Measurements from ENCODE around the gene CUX1.
A peak's percentile ranks its signal among the peaks of the same experiment; 100 is the strongest.

CUX1 gene

GRCh38 chr7:101869026-101869900 lies 51.8 kb downstream of the CUX1 start:
- peaks cover 25% of the 10 kb centered on the region for H3K36me3 Mint-ChIP-seq (ENCODE audit: low read depth)
- no peak overlapping the region for H3K4me3 Mint-ChIP-seq
- no peaks in the 10 kb centered on the region for H3K9me3 Mint-ChIP-seq
- peak overlapping the region; percentile 8 for H3K27ac Mint-ChIP-seq
- no peaks in the 10 kb centered on the region for H3K27me3 Mint-ChIP-seq
- intact Hi-C loops (cut with micrococcal nuclease): no loop called here
- peaks cover 34% of the 10 kb centered on the region for H3K4me1 Mint-ChIP-seq (ENCODE audit: low read depth)

DNA sequence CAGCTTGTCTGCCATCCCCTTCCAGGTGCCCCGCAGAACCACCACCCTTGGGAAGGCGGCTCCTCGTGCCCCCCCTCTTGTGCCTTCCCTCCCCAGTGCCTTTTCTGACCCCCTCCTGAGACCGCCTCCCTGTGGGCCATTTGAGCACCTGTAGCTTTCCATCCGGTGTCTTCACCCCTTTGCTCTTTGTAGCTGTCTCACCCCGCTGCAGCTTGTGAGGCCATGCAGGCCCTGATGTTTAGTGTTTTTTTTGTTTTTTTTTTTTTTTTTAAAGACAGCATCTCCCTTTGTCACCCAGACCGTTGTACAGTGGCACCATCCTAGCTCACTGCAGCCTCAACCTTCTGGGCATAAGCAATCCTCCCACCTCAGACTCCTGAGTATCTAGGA lies 52.5 kb downstream of the CUX1 start:
- H3K27me3 Mint-ChIP-seq: no peaks in the 10 kb centered on the region
- intact Hi-C loops (cut with micrococcal nuclease): no loop called here
- H3K9me3 Mint-ChIP-seq: no peaks in the 10 kb centered on the region
- peaks cover 34% of the 10 kb centered on the region for H3K4me1 Mint-ChIP-seq (ENCODE audit: low read depth)
- H3K36me3 Mint-ChIP-seq (ENCODE audit: low read depth): peaks cover 31% of the 10 kb centered on the region
- H3K27ac Mint-ChIP-seq: no peak overlapping the region
- no peak overlapping the region for H3K4me3 Mint-ChIP-seq

DNA sequence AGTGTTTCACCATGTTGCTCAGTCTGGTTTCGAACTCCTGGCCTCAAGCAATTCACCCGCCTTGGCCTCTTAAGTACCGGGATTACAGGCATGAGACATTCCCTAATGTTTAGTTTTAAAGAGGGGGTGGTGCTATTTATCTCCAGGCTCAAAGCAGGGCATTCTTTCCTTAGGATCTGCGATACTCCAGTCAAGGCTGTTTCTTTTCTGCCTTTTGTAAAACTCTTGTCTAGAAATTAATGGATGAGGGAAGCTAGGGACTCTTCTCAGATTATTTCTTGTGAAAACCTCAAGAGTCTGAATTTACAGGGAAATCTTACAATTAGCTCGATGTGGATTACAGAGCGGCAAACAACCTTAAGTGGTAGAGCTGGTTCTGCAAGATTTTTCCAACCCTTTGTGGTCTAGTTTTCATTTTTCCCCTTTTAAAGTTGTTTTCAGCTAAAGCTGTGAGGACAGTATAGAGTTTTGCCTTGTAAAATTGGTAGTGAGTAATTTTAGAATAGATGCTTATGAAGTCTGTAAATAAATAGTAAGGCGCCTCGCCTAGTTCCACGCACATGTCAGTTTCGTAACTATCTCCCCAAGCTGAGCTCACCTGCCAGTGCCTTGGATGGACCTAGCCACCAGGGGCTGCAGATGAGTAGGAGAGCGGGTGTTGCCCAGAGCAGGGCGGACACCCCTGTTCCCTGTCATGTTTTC lies 53.1 kb downstream of the CUX1 start:
- Mint-ChIP-seq H3K27me3 (no peaks in the 10 kb centered on the region), H3K4me1 (ENCODE audit: low read depth) (peaks cover 34% of the 10 kb centered on the region)
- intact Hi-C loops (cut with micrococcal nuclease): no loop called here

GRCh38 chr7:101871351-101871750 lies 53.9 kb downstream of the CUX1 start:
- intact Hi-C loops (cut with micrococcal nuclease): no loop called here
- Mint-ChIP-seq H3K27me3 (no peaks in the 10 kb centered on the region), H3K4me3 (no peak overlapping the region), H3K4me1 (ENCODE audit: low read depth) (peaks cover 34% of the 10 kb centered on the region), H3K9me3 (no peaks in the 10 kb centered on the region), H3K27ac (no peak overlapping the region), H3K36me3 (ENCODE audit: low read depth) (peaks cover 23% of the 10 kb centered on the region)

More for the DNA sequence above, 53.1 kb downstream of the CUX1 start:
- H3K4me3 Mint-ChIP-seq: no peak overlapping the region
- no peak overlapping the region for H3K27ac Mint-ChIP-seq
- peaks cover 27% of the 10 kb centered on the region for H3K36me3 Mint-ChIP-seq (ENCODE audit: low read depth)
- no peaks in the 10 kb centered on the region for H3K9me3 Mint-ChIP-seq

DNA sequence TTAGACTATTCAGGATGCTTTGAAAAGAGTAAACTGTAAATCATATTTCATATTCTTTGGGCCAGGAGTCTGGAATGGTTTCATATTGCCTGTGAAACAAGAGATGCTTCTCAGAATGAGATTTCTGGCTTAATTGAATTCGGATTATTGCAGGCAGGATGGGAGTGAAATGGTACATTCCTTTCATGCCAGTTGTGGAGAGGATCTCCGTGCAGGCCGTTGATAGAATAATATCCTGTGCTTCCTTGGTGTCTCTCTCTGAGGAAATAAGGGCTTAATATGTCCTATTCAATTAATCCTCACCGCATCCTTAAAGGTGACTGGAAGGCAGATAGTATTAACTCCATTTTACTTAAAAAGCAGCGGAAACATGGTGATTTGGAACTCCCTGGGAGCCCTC lies 56.6 kb downstream of the CUX1 start:
- Mint-ChIP-seq H3K27me3 (no peaks in the 10 kb centered on the region), H3K4me1 (ENCODE audit: low read depth) (peaks cover 33% of the 10 kb centered on the region), H3K27ac (no peak overlapping the region), H3K36me3 (ENCODE audit: low read depth) (peaks cover 9% of the 10 kb centered on the region), H3K9me3 (no peaks in the 10 kb centered on the region), H3K4me3 (no peak overlapping the region)
- intact Hi-C loops (cut with micrococcal nuclease): no loop called here

DNA sequence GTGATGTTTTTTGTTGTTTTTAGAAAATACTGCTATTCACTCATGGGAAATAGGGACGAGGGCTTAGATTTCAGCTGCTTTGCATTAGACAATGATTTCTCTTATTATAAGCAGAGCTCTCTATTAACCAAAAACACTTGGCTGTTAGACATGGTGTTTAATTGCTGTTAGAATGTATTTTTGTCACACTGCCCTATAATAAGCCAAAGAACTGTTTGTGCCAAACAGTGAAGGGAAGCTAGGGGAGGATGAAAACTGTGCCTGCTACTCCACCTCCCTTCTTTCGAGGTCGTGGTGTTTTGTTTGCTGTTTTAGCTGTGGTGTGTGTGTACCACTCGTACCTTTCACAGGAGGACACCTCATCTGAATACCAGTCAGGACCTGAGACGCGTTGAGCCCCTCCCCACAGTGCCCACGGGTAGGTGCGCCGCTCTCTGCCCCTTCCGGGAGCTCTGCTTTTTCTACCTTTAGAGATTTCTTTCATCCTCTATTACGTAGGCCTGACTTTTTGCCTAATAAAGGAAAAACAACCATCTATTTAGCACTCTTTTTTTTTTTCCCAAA lies 57.9 kb downstream of the CUX1 start:
- H3K9me3 Mint-ChIP-seq: no peaks in the 10 kb centered on the region
- no peak overlapping the region for H3K4me3 Mint-ChIP-seq
- H3K27ac Mint-ChIP-seq: no peak overlapping the region
- peaks cover 33% of the 10 kb centered on the region for H3K4me1 Mint-ChIP-seq (ENCODE audit: low read depth)
- H3K36me3 Mint-ChIP-seq (ENCODE audit: low read depth): peaks cover 7% of the 10 kb centered on the region
- no peaks in the 10 kb centered on the region for H3K27me3 Mint-ChIP-seq
- intact Hi-C loops (cut with micrococcal nuclease): no loop called here

DNA sequence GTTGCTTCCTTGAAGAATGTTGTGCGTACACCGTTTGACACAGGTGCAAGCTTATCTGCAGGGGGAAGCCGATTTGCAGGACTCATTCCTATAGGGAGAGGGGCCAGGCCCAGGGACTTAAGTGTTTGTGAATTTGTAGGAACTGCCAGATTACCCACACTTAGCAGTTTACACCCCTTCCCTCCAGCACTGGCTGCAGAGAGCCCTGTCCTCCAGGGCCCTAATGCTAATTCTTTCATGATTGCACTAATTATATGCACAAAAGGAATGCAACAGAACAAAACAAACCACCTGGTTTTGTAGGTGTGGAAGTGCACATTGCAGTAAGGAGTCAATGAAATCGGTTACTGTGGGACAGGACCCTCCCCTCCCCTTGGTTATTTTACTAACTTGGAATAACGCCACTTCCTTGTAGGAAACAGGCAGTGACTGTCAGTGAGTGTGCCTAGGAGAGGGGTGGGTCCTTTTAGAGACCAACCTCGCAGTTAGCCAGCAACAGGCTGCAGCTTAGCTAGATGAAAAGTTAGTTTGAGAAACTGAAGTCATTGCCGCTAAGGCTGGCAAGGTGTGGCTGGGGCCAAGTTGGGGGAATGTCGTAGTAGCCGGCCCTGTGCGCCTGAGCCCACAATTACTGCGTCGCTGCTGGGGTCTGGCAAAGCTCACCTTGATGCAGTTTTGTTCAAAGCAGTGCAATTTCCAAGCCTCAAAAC lies 60.6 kb downstream of the CUX1 start:
- H3K36me3 Mint-ChIP-seq (ENCODE audit: low read depth): peaks cover 7% of the 10 kb centered on the region
- intact Hi-C loops (cut with micrococcal nuclease): no loop called here

GRCh38 chr7:101878938-101879337 lies 61.5 kb downstream of the CUX1 start:
- Mint-ChIP-seq H3K4me1 (ENCODE audit: low read depth) (peaks cover 48% of the 10 kb centered on the region), H3K27me3 (no peaks in the 10 kb centered on the region)

More for the DNA sequence above, 60.6 kb downstream of the CUX1 start:
- Mint-ChIP-seq H3K4me3 (no peak overlapping the region), H3K27me3 (no peaks in the 10 kb centered on the region), H3K4me1 (ENCODE audit: low read depth) (peaks cover 48% of the 10 kb centered on the region), H3K9me3 (no peaks in the 10 kb centered on the region), H3K27ac (no peak overlapping the region)

GRCh38 chr7:101879565-101879964 lies 62.1 kb downstream of the CUX1 start:
- no peaks in the 10 kb centered on the region for H3K9me3 Mint-ChIP-seq
- H3K27ac Mint-ChIP-seq: no peak overlapping the region
- no peak overlapping the region for H3K4me3 Mint-ChIP-seq
- intact Hi-C loops (cut with micrococcal nuclease): no loop called here
- H3K27me3 Mint-ChIP-seq: no peaks in the 10 kb centered on the region
- peaks cover 54% of the 10 kb centered on the region for H3K4me1 Mint-ChIP-seq (ENCODE audit: low read depth)
- peaks cover 4% of the 10 kb centered on the region for H3K36me3 Mint-ChIP-seq (ENCODE audit: low read depth)

More at GRCh38 chr7:101878938-101879337, 61.5 kb downstream of the CUX1 start:
- H3K27ac Mint-ChIP-seq: no peak overlapping the region
- no peak overlapping the region for H3K4me3 Mint-ChIP-seq
- peaks cover 7% of the 10 kb centered on the region for H3K36me3 Mint-ChIP-seq (ENCODE audit: low read depth)
- H3K9me3 Mint-ChIP-seq: no peaks in the 10 kb centered on the region
- intact Hi-C loops (cut with micrococcal nuclease): no loop called here

DNA sequence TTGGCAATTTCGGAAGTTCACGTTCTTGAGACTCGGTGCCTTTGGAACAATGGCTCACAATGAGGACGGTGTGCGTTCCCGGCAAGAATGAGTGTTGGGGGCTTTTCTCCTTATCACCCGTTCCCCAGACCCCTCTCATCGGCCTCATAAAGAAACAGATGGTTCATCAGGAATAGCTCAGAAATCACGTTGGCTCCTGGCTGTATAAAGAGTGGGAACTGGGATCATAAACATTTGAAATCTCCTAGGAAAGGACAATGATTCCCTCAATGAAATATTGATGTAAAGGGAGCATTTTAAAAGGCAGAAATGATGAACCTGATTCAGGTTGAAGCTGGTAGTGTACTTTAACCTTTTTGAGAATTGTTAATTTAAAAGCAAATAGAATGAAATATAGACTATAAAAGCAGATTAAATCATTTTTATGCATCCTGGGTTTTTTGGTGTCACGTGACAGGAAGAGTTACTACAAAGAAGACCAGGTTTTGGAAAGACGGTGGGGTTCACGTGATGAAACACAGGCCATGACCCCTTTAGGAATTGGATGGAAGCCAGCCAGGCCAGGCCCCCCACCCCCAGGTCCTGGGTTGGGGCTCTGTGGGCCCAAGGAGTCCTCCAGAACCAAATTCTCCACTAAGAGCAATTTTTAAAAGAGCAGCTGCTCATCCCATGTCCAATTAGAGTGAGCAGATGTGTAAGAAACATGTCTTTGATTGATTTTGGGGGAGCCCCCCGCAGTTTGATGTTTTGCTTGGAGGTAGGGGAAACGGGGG lies 63.0 kb downstream of the CUX1 start:
- intact Hi-C loops (cut with micrococcal nuclease): no loop called here
- Mint-ChIP-seq H3K9me3 (no peaks in the 10 kb centered on the region), H3K27me3 (no peaks in the 10 kb centered on the region), H3K4me3 (no peak overlapping the region), H3K36me3 (ENCODE audit: low read depth) (no peaks in the 10 kb centered on the region), H3K27ac (no peak overlapping the region), H3K4me1 (ENCODE audit: low read depth) (peaks cover 63% of the 10 kb centered on the region)

GRCh38 chr7:101882005-101882421 lies 64.6 kb downstream of the CUX1 start:
- H3K27ac Mint-ChIP-seq: peak overlapping the region; percentile 70
- no peaks in the 10 kb centered on the region for H3K27me3 Mint-ChIP-seq
- H3K9me3 Mint-ChIP-seq: no peaks in the 10 kb centered on the region
- intact Hi-C loops (cut with micrococcal nuclease): loop anchor here (2.0 kb wide), 1 partner anchor 25 kb away; no protein-coding TSS in a partner anchor
- no peaks in the 10 kb centered on the region for H3K36me3 Mint-ChIP-seq (ENCODE audit: low read depth)
- peaks cover 76% of the 10 kb centered on the region for H3K4me1 Mint-ChIP-seq (ENCODE audit: low read depth)
- no peak overlapping the region for H3K4me3 Mint-ChIP-seq

DNA sequence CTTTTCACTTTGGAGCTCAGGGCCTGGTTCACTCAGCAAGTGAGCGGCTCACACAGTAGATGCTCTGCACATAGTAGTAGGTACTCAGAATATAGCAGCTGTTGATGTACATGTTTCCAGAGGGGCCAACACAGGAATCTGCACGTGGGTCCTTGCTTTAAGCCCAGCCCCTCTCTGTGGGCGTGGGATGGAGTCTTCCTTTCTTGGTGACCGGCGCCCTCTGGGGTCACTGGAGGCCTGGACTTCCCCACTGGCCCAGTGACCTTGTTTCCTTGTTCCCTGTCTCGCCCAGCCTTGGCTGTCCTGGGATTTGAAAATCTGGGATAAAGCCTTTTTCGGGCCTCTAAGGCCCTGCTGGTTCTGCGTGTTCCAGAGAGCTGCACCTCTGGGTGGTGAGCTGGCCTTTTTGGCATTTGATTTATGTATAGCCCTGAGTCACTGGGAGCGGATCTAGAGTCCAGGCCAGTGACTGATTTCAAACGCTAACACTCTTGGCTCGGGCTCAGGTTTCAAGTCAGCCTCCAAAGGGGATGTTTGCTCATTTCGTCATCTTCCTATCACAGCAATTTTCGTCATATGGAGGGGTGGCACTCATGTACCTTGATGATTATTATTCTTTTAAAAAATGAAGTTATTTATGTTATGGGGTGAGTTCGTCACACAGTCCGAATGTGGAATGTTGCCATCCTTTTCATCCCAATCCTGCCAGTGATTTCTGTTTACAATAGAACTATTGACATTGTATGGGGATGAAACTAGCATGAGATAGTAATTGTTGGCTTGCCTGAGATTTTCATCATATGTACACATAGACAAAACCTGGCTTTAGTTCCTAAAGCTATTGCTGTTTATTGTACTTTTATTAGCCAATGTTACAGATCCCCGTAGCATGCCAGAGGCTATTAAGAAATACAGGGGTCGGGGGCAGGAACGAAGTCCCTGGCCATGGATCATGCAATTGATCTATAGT lies 65.5 kb downstream of the CUX1 start:
- H3K27ac Mint-ChIP-seq: peak overlapping the region; percentile 70

More for the DNA sequence above, 65.5 kb downstream of the CUX1 start:
- no peak overlapping the region for H3K4me3 Mint-ChIP-seq
- H3K27me3 Mint-ChIP-seq: no peaks in the 10 kb centered on the region
- no peaks in the 10 kb centered on the region for H3K9me3 Mint-ChIP-seq
- H3K36me3 Mint-ChIP-seq (ENCODE audit: low read depth): peaks cover 4% of the 10 kb centered on the region
- intact Hi-C loops (cut with micrococcal nuclease): loop anchor here (2.0 kb wide), 1 partner anchor 26 kb away; no protein-coding TSS in a partner anchor
- peaks cover 76% of the 10 kb centered on the region for H3K4me1 Mint-ChIP-seq (ENCODE audit: low read depth)
